ENCODE measurements around the gene MECR. TPM values are rescaled to one million over a fixed set of nuclear protein-coding genes. Genes with fewer than 3 reads are reported as not detected.

Gene MECR
- total RNA-seq, 4 donors from 2014 or later = 18.7 to 34.9 (median 20.1) TPM

DNA sequence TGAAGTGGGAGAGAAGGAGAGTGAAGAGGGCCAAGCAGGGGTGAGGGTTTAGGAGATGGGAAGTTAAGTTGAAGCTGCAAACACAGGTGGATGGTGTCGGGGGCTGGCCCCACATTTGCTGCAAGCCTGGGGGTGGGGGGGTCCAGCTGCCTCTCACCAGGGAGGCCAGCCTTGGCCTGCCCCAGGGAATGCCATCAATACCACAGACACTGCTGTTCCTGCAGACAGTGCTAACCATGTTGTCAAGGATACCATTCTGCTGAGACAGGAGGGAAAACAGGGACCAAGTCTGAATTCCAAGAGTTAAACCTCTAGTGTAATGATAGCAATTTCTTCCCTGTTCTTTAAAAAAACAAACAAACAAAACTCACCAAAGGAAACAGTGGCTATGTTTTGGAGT is 8.0 kb downstream of the MECR start:
- TF ChIP-seq, protein P1, sequence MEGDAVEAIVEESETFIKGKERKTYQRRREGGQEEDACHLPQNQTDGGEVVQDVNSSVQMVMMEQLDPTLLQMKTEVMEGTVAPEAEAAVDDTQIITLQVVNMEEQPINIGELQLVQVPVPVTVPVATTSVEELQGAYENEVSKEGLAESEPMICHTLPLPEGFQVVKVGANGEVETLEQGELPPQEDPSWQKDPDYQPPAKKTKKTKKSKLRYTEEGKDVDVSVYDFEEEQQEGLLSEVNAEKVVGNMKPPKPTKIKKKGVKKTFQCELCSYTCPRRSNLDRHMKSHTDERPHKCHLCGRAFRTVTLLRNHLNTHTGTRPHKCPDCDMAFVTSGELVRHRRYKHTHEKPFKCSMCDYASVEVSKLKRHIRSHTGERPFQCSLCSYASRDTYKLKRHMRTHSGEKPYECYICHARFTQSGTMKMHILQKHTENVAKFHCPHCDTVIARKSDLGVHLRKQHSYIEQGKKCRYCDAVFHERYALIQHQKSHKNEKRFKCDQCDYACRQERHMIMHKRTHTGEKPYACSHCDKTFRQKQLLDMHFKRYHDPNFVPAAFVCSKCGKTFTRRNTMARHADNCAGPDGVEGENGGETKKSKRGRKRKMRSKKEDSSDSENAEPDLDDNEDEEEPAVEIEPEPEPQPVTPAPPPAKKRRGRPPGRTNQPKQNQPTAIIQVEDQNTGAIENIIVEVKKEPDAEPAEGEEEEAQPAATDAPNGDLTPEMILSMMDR (IDR thresholded peaks at IDR 0.05; ENCODE audit: low read depth) = no peak

DNA sequence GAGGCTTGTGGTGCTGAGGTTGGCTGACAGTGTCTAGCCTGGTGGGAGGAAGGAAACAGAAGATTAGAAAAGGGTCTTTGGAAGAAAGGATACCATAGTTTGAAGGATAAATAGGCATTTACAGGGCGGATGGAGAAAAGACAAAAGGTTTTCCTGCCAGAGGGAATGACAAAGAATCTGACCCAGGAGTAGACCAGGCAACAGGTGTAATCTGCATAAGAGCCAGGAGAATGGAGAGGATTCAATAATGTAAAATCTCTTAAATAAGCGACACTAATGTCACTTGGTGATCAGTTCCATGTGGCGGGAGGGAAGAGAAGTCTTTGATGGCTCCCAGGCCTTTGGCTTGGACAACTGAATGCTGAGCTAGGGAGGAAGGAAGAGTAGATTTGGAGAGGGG is 9.4 kb downstream of the MECR start:
- TF ChIP-seq, protein P1 (IDR thresholded peaks at IDR 0.05; ENCODE audit: low read depth) = no peak

DNA sequence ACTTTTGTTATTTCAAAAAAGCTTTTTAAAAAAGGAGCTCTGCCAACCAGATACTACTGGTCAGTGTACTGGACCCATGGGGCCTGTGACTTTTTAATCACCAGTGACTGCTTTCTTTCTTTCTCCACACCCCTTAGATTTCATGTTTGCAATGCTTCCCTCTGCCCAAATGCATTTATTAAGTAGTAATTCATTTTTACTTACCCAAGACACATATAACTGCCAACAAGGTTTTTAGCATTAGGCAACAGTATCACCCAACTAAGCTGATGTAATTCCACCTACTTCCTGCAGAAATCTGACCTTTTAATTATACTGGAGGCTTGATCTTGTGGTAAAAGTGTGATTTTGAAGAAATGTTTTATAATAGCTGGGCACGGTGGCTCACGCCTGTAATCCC is 12.5 kb downstream of the MECR start:
- TF ChIP-seq, protein P1 (IDR thresholded peaks at IDR 0.05; ENCODE audit: low read depth) = no peak

DNA sequence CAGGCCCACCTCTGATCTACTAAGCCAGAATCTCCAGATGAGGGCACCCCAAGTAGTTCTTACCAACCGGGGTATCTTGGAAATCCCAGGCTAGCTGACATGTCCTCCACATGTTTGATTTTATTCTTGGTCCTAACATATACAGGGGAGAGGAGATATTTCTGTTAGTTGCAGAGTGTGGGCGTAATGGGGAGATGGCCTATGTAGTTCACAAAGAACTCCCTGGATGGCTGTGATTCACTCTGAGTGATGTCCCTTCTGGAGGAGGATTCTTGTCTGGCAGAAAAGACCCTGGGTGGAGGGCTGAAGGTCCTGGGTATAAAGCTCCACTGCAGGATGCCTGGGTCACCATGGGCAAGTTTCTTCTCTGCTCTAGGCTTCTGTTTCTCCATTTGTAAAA is 13.1 kb downstream of the MECR start:
- TF ChIP-seq, protein P1 (IDR thresholded peaks at IDR 0.05; ENCODE audit: low read depth) = no peak

DNA sequence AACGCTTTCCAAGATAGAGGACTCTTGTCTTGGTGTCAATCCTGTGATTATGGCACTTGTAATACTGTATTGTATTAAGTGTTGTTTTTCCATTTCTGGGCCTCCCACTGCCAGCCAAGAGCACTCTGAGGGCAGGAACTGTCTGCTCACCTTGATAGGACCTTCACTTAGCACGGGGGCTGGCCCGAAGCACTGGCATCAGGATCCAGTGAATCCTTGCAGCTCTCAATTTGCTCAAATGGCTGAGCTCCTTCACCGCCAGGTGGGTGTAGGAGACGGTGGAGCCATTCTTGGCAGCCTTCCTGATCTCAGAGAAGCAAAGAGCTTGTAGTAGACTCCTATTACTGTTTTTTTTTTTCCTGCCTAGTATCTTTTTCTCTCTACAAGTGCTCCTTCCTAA is 17.7 kb downstream of the MECR start:
- TF ChIP-seq, protein P1 (IDR thresholded peaks at IDR 0.05; ENCODE audit: low read depth) = no peak

DNA sequence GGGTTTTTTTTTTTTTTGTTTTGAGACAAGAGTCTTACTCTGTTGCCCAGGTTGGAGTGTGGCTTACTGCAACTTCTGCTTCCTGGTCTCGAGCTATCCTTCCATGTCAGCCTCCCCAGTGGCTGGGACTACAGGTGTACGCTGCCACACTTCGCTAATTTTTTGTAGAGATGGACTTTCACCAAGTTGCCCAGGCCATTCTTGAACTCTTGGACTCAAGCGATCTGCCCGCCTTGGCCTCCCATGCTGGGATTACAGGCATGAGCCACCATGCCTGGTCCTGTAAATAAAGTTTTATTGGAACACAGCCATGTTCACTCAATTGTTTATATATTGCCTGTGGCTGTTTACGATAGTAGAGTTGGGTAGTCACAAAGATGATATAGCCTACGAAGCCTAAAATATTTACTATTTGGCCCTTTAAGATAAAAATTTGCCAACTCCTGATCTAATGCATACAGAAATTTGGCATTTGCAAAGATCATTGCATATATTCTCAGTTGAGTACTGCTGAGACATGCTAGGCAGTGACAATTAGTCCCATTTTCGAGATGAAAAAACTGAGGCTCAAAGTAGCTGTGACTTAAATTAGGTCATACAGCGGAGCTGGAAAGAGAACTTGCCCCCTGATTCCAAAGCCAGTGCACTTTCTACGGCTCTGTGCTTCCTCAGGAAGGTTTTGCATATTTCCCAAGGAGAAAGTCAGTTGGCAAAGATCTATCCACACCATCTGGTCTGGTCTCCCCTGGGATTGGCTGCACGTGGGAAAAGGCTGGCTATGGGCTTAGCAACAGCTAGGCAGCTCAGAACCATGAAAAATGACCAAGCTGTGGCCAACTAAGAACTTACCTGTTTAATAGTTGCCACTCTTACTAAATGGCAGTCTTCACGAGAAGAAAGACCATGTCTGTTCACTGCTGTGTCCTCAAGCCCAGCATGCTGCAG is 19.4 kb downstream of the MECR start:
- TF ChIP-seq, protein P1 (IDR thresholded peaks at IDR 0.05; ENCODE audit: low read depth) = no peak

DNA sequence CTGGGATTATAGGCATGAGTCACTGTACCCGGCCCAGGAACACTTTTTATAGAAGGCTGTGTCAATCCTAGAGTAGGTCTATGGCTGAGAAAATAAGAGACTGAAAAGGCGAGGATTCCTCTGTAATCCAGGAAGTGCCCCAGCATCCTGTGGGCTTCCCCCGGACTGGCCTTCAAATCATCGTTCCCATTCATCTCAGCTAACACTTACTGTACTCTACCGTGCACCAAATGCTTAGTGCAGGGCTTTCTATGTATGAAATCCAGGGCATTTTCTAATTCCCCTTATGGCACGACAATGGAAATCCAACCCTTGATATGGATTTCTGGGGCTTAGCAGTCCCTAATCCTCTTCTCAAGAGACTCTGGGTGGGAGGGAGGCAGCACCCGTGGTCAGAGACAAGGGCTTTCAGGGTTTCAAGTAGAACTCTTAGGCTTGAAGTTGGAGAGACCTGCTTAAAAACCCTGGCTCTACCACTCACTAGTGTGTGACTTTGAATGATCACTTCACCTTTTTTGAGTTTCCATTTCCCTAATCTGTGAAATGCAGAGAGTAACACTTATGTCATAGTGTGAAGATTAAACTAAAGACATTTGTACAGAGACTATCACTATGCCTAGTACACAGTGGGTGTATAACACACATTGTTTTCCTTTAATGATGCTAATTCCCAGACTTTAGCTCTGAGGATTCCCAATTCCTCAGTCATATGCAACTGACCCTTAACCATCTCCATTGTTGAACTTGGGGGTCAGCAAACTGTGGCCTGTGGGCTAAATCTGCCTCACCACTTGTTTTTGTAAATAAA is 20.3 kb downstream of the MECR start:
- TF ChIP-seq, protein P1 (IDR thresholded peaks at IDR 0.05; ENCODE audit: low read depth) = no peak

Data from subcutaneous adipose tissue (tissue), 4 donors.